Measurements from ENCODE around the gene MYOG.

GRCh38 chr1:203038217-203038741, 47.5 kb downstream of the MYOG start:
- TF ChIP-seq POLR2A (IDR thresholded peaks at IDR 0.05): no peak
- TF ChIP-seq POLR2AphosphoS5 (IDR thresholded peaks at IDR 0.05): no peak
- TF ChIP-seq CTCF (IDR thresholded peaks at IDR 0.05): no peak
- TF ChIP-seq EP300 (IDR thresholded peaks at IDR 0.05; ENCODE audit: low read depth): no peak

Data from transverse colon (tissue), 4 donors.